ENCODE results near the gene CTDSPL.

CTDSPL gene

GRCh38 chr3:37990527-37990926, 128.8 kb downstream of the CTDSPL start, which contains the start of gene VILL:
Gene VILL, plus strand, starts transcription at chr3:37990786. Its CDS starts 2,887 bp downstream, at chr3:37993673.
- no CpG with 5 or more reads among the region's 10 CpGs for WGBS, 2 donors (ENCODE audit: extremely low coverage in 2 of 2, insufficient read length in 2 of 2, insufficient replicate concordance in 1 of 2)
- peak within 1 kb of the TSS; percentile 39 for H3K18ac ChIP-seq (ENCODE audit: low read length)
- H3K27ac ChIP-seq (replicated peaks; ENCODE audit: low read length): no peak within 1 kb of the TSS
- no peak within 1 kb of the TSS for H2BK5ac ChIP-seq (ENCODE audit: low read length)
- H3K36me3 ChIP-seq (replicated peaks in 1 of 2; ENCODE audit: control insufficient read depth in 2 of 2, insufficient read depth in 2 of 2, low read length in 2 of 2): peaks cover 0 to 2% of the 10 kb centered on the region in 2 donors
- no peak for DNase-seq (ENCODE audit: low spot score)
- no peaks in the 10 kb centered on the region for H3K79me1 ChIP-seq (ENCODE audit: low read depth, low read length)
- H4K91ac ChIP-seq (ENCODE audit: low read depth, low read length, poor library complexity): peak within 1 kb of the TSS; percentile 66
- peaks cover 0 to 64% (median 0%) of the 10 kb centered on the region in 3 experiments for H3K27me3 ChIP-seq (ENCODE audit: control insufficient read depth in 3 of 3, insufficient read depth in 3 of 3, low read depth in 1 of 3, low read length in 3 of 3)
- peak within 1 kb of the TSS; percentile 94 for H3K14ac ChIP-seq (ENCODE audit: low read length)
- H3K4me1 ChIP-seq (ENCODE audit: control insufficient read depth in 2 of 2, insufficient read depth in 1 of 2, low read depth in 1 of 2, low read length in 2 of 2): peaks cover 0 to 9% of the 10 kb centered on the region in 2 donors
- peak within 1 kb of the TSS; percentile 69 for H2AK5ac ChIP-seq (ENCODE audit: low read depth, low read length)
- no peak within 1 kb of the TSS for H3K4me2 ChIP-seq (ENCODE audit: insufficient read depth, low read length, poor library complexity, severe bottlenecking)
- peak within 1 kb of the TSS; percentile 54 for H4K8ac ChIP-seq (ENCODE audit: low read depth, low read length)
- H3K9ac ChIP-seq (ENCODE audit: low read depth, low read length, poor library complexity): peak within 1 kb of the TSS; percentile 66
- H2BK15ac ChIP-seq (ENCODE audit: low read length): peak within 1 kb of the TSS; percentile 46
- no peak within 1 kb of the TSS for H3K4me3 ChIP-seq (ENCODE audit: low read length in 2 of 2)
- H2AFZ ChIP-seq (ENCODE audit: low read length): no peak within 1 kb of the TSS
- H3K4ac ChIP-seq (ENCODE audit: low read length): peak within 1 kb of the TSS; percentile 38
- H2BK120ac ChIP-seq (ENCODE audit: low read depth, low read length): no peak within 1 kb of the TSS
- H3K9me3 ChIP-seq (replicated peaks in 1 of 2; ENCODE audit: control insufficient read depth in 2 of 2, insufficient read depth in 1 of 2, low read depth in 1 of 2, low read length in 2 of 2): no peaks in the 10 kb centered on the region
- H2BK12ac ChIP-seq (ENCODE audit: low read length): no peak within 1 kb of the TSS
- H3K23ac ChIP-seq (ENCODE audit: low read depth, low read length, poor library complexity): peak within 1 kb of the TSS; percentile 59

- Histone ChIP-seq H2AK5ac (ENCODE audit: low read depth, low read length) (no peak overlapping the region), H3K79me1 (ENCODE audit: low read depth, low read length) (no peaks in the 10 kb centered on the region), H3K14ac (ENCODE audit: low read length) (no peak overlapping the region), H3K9me3 (replicated peaks in 1 of 2; ENCODE audit: control insufficient read depth in 2 of 2, insufficient read depth in 1 of 2, low read depth in 1 of 2, low read length in 2 of 2) (no peaks in the 10 kb centered on the region), H3K18ac (ENCODE audit: low read length) (no peak overlapping the region), H2AFZ (ENCODE audit: low read length) (no peak overlapping the region), H2BK5ac (ENCODE audit: low read length) (no peak overlapping the region), H3K36me3 (replicated peaks in 1 of 2; ENCODE audit: control insufficient read depth in 2 of 2, insufficient read depth in 2 of 2, low read length in 2 of 2) (peaks cover 0 to 2% of the 10 kb centered on the region in 2 donors), H3K23ac (ENCODE audit: low read depth, low read length, poor library complexity) (no peak overlapping the region), H2BK15ac (ENCODE audit: low read length) (no peak overlapping the region), H2BK120ac (ENCODE audit: low read depth, low read length) (no peak overlapping the region), H3K4me2 (ENCODE audit: insufficient read depth, low read length, poor library complexity, severe bottlenecking) (no peak overlapping the region), H3K9ac (ENCODE audit: low read depth, low read length, poor library complexity) (no peak overlapping the region), H3K4me3 (ENCODE audit: low read length in 2 of 2) (no peak overlapping the region), H3K27ac (replicated peaks; ENCODE audit: low read length) (no peak overlapping the region), H4K8ac (ENCODE audit: low read depth, low read length) (no peak overlapping the region), H3K27me3 (ENCODE audit: control insufficient read depth in 3 of 3, insufficient read depth in 3 of 3, low read depth in 1 of 3, low read length in 3 of 3) (peaks cover 0 to 67% (median 0%) of the 10 kb centered on the region in 3 experiments), H3K4ac (ENCODE audit: low read length) (peak overlapping the region; percentile 38), H4K91ac (ENCODE audit: low read depth, low read length, poor library complexity) (peak overlapping the region; percentile 66), H3K4me1 (ENCODE audit: control insufficient read depth in 2 of 2, insufficient read depth in 1 of 2, low read depth in 1 of 2, low read length in 2 of 2) (peaks cover 0 to 9% of the 10 kb centered on the region in 2 donors), H2BK12ac (ENCODE audit: low read length) (no peak overlapping the region)
- no CpG with 5 or more reads among the region's 6 CpGs for WGBS, 2 donors (ENCODE audit: extremely low coverage in 2 of 2, insufficient read length in 2 of 2, insufficient replicate concordance in 1 of 2)
- DNase-seq (ENCODE audit: low spot score): no peak
Observed at GRCh38 chr3:37991109-37991508, 129.4 kb downstream of the CTDSPL start.

GRCh38 chr3:37991823-37992222, 130.1 kb downstream of the CTDSPL start:
- no CpG with 5 or more reads among the region's 7 CpGs for whole genome bisulfite sequencing, 2 donors (ENCODE audit: extremely low coverage in 2 of 2, insufficient read length in 2 of 2, insufficient replicate concordance in 1 of 2)
- Histone ChIP-seq H2AK5ac (ENCODE audit: low read depth, low read length) (peak overlapping the region; percentile 86), H3K79me1 (ENCODE audit: low read depth, low read length) (no peaks in the 10 kb centered on the region), H3K4me3 (ENCODE audit: low read length in 2 of 2) (no peak overlapping the region), H2BK120ac (ENCODE audit: low read depth, low read length) (no peak overlapping the region), H3K4me1 (ENCODE audit: control insufficient read depth in 2 of 2, insufficient read depth in 1 of 2, low read depth in 1 of 2, low read length in 2 of 2) (peaks cover 0 to 9% of the 10 kb centered on the region in 2 donors), H3K27ac (replicated peaks; ENCODE audit: low read length) (no peak overlapping the region), H3K18ac (ENCODE audit: low read length) (peak overlapping the region; percentile 19), H3K4me2 (ENCODE audit: insufficient read depth, low read length, poor library complexity, severe bottlenecking) (no peak overlapping the region), H3K27me3 (ENCODE audit: control insufficient read depth in 3 of 3, insufficient read depth in 3 of 3, low read depth in 1 of 3, low read length in 3 of 3) (peaks cover 0 to 67% (median 0%) of the 10 kb centered on the region in 3 experiments), H4K91ac (ENCODE audit: low read depth, low read length, poor library complexity) (no peak overlapping the region), H2BK15ac (ENCODE audit: low read length) (peak overlapping the region; percentile 38), H3K14ac (ENCODE audit: low read length) (no peak overlapping the region), H2BK12ac (ENCODE audit: low read length) (no peak overlapping the region), H3K9me3 (replicated peaks in 1 of 2; ENCODE audit: control insufficient read depth in 2 of 2, insufficient read depth in 1 of 2, low read depth in 1 of 2, low read length in 2 of 2) (no peaks in the 10 kb centered on the region), H2AFZ (ENCODE audit: low read length) (no peak overlapping the region), H3K4ac (ENCODE audit: low read length) (no peak overlapping the region), H3K23ac (ENCODE audit: low read depth, low read length, poor library complexity) (peak overlapping the region; percentile 44), H4K8ac (ENCODE audit: low read depth, low read length) (peak overlapping the region; percentile 48), H3K36me3 (replicated peaks in 1 of 2; ENCODE audit: control insufficient read depth in 2 of 2, insufficient read depth in 2 of 2, low read length in 2 of 2) (peaks cover 0 to 2% of the 10 kb centered on the region in 2 donors), H3K9ac (ENCODE audit: low read depth, low read length, poor library complexity) (peak overlapping the region; percentile 30), H2BK5ac (ENCODE audit: low read length) (no peak overlapping the region)
- DNase-seq (ENCODE audit: low spot score): no peak

GRCh38 chr3:37992271-37993066, 130.8 kb downstream of the CTDSPL start:
- Histone ChIP-seq H3K27ac (replicated peaks; ENCODE audit: low read length) (no peak overlapping the region), H3K4me1 (ENCODE audit: control insufficient read depth in 2 of 2, insufficient read depth in 1 of 2, low read depth in 1 of 2, low read length in 2 of 2) (peaks cover 0 to 9% of the 10 kb centered on the region in 2 donors), H2BK120ac (ENCODE audit: low read depth, low read length) (no peak overlapping the region), H4K8ac (ENCODE audit: low read depth, low read length) (no peak overlapping the region), H3K14ac (ENCODE audit: low read length) (no peak overlapping the region), H3K23ac (ENCODE audit: low read depth, low read length, poor library complexity) (peak overlapping the region; percentile 45), H2BK12ac (ENCODE audit: low read length) (no peak overlapping the region), H3K4ac (ENCODE audit: low read length) (no peak overlapping the region), H3K9me3 (replicated peaks in 1 of 2; ENCODE audit: control insufficient read depth in 2 of 2, insufficient read depth in 1 of 2, low read depth in 1 of 2, low read length in 2 of 2) (no peaks in the 10 kb centered on the region), H3K9ac (ENCODE audit: low read depth, low read length, poor library complexity) (peak overlapping the region; percentile 50), H3K18ac (ENCODE audit: low read length) (no peak overlapping the region), H3K79me1 (ENCODE audit: low read depth, low read length) (no peaks in the 10 kb centered on the region), H3K4me3 (ENCODE audit: low read length in 2 of 2) (no peak overlapping the region), H3K27me3 (ENCODE audit: control insufficient read depth in 3 of 3, insufficient read depth in 3 of 3, low read depth in 1 of 3, low read length in 3 of 3) (peaks cover 0 to 67% (median 0%) of the 10 kb centered on the region in 3 experiments), H4K91ac (ENCODE audit: low read depth, low read length, poor library complexity) (no peak overlapping the region), H2BK5ac (ENCODE audit: low read length) (no peak overlapping the region), H3K36me3 (replicated peaks in 1 of 2; ENCODE audit: control insufficient read depth in 2 of 2, insufficient read depth in 2 of 2, low read length in 2 of 2) (peaks cover 0 to 2% of the 10 kb centered on the region in 2 donors), H2AFZ (ENCODE audit: low read length) (no peak overlapping the region), H2BK15ac (ENCODE audit: low read length) (peak overlapping the region; percentile 38), H2AK5ac (ENCODE audit: low read depth, low read length) (peak overlapping the region; percentile 86), H3K4me2 (ENCODE audit: insufficient read depth, low read length, poor library complexity, severe bottlenecking) (no peak overlapping the region)
- DNase-seq (ENCODE audit: low spot score): no peak
- WGBS, 2 donors (ENCODE audit: extremely low coverage in 2 of 2, insufficient read length in 2 of 2, insufficient replicate concordance in 1 of 2): no CpG with 5 or more reads among the region's 9 CpGs

Measured in neuronal stem cell (in vitro differentiated cells).